ENCODE measurements around the gene NFATC1.

GRCh38 chr18:79571211-79572092, 175.7 kb downstream of the NFATC1 start:
- TF ChIP-seq POLR2A (IDR thresholded peaks at IDR 0.05) (no peak), CTCF (IDR thresholded peaks at IDR 0.05) (no peak), POLR2AphosphoS5 (IDR thresholded peaks at IDR 0.05) (no peak)
